ENCODE data around the gene PNMA1.

Gene PNMA1

DNA sequence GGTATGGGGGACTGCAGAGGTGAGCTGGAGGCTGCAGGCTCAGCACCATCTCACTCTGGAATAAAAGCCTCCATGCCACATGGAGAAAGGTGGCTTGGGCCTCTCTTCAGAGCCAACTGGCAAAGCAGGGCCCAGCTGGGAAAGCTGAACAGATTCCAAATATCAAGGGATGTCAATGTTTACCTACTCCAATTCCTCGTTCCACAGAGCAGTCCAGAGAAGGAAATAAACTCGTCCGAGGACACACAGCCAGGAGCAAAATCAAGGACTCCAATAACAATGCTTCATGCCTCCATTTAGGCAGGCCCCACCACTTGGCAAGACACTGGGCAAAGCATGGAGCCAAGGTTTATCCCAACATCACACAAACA, 36.3 kb upstream of the PNMA1 start:
- no peak for DNase-seq

DNA sequence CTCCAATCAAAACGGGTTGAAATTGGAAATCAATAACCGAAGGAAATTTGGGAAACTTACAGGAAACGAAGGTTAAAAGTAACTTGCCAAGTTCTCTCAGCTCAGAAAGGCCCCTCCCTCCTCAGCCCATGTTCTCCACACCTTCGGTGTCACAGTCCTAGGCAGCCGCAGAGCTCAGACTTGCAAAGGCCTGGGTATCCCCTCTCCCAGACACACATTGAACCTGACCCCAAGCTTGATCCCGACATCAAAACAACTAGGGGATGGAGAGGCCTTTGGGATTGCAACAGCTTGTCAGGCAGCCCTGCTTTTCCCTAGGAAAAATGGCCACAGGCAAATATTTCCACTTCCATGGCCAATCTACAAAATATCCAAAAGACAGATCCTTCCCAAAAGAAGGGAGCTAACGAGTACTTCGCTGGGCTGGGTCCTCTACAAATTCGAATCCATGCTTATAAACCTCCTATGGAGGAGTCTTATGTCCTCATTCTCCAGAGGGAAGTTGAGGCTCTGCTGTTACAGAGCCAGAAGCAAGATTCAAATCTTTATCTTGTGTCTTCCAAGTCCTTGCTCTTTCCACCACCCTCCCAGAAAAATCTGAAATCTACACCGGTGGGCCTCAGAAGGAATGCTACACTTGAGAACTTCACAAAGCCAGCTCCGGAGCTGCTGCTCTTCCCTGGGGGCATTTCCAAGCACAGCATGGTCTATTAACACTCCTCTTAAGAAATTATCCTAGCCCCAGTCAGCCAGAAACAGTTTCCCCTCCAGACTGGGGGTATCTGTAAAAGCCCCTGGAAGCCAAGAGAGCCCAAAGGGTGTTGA, 35.7 kb upstream of the PNMA1 start:
- DNase-seq, result no peak

DNA sequence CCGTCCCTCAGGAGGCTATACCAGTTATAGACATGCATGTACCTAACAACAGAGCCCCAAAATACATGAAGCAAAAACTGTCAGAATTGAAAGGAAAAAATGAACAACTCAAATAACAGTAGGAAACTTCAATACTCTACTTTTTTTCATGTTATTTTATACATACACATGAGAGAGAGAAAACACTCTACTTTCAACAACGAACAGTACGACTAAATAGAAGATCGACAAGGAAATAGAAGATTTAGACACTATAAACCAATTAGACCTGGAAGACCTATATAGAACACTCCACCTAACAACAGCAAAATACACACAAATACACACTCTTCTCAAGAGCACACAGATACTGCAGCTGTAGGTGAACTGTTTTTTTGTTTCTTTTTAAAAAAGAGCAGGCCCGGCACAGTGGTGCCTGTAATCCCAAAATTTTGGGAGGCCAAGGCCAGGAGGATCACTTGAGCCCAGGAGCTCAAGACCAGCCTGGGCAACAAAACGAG, 34.7 kb upstream of the PNMA1 start:
- no peak for DNase-seq

DNA sequence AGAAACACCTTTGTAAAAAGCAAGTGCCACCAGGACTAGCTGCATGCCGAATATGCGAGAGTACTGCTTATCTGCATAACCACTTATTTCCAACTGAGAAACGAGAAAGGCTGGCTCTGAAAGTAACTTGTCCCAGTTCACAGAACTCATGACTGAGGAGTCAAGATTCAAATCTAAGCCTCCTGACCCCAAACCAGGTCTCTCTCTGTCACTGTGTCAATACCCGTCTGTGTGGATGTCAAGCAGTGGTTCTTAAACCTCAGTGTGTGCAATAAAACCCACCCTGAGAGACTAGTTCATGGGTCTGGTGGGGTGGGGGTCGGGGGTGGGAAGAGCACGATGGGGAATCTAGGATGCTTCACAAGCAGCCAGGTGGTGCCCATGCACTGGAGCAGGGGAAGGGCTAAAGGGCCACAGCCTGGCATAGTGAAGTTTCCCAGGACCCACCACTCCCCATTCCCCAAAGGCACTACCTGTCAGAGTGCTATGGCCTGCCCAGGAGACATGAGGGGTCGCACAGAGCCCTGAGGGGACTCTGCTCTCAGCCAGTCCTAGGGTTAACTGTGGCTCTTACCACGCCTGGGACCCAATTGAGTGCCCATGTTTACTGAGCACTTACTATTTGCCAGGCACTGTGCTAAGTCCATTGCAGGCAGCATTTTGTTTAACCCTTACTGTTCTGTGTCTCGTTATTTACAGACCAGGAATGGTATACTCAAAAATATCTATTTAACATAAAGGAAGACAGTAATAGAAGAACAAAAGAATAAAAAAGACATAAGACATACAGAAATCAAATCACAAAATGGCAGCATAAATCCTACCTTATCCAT, 33.4 kb upstream of the PNMA1 start:
- no peak for DNase-seq

DNA sequence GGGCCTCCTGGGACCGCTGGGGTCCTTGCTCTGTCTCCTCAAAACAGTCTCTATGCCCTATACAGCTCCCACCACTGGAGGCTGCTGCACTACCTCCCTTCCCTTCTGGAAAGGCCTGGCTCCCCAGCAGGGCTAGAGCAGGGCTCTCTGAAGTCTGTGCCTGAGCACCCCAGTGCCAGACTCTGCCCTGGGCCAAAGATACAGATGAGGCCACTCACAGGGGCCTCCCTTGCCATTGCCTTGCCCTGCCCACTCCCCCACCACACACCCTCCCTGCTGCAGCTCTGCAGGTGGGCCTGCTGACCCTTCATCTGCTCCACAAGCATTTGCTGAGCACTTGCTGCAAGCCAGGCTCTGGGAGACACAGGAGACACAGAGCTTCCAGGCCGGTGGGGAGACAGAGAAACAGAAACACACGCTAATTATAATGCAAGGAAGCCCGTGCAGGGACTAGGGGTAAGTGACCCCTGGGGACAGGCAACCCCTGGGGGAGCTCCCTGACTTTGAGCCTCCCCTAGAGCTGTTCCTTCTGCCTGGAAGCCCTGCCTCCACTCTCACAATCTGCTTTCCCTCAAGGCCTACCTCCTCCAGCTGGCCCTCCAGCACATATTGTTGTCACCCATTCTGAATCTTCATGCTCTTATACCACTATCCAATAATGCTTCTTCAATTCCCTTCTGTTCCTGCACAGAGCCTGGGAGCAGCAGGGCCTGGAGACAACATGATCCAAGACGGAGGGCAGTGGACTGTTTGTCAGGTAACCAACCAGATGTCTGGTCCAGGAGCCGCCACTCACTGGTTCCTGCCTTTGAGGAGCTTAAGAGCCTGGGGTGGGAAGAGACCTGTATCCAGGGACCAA, 32.6 kb upstream of the PNMA1 start:
- DNase-seq, result no peak

DNA sequence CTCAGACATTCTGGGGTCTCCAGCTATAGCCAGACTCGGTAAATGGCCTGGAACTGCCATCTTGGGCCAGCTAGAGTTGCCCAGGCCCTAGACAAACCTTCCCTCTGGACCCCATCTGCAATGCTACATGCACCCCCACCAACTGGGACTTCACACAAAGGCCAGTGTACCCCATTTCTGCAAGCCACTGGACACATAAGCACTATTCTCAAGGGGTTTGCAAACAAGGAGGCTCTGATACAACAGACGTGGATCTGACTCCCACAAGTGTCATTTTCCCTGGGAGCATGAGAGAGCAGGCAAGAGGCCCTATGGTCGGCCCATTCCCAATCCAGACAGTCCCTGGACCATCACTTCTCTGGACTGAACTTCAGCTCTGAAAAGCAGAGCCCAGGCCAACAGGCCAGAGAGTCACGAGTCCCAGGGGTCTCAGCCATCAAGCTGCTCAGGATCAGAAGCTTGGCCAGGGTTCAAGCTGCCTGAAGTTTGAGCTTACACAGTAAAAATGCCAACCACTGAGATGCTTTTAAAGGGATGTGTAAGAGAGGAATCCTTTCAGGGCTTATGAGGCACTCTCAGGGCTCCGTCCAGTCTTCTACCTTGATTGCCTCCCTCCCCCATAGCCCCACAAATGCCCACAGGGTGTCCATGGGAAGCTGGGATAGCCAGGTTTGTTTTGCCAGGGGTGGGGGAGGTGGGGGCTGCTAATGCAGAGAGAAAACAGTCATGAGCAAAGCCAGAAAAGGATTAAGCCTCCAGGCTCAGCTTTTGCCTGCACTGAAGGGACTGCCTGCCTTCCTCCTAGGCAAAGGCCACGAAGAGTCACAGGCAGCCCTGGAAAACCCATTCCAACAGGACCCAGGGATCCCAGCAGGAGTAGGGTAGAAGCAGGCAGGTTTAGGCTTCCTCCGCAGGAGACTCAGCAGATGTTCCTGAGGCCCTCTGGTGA, 31.7 kb upstream of the PNMA1 start:
- DNase-seq, result no peak

DNA sequence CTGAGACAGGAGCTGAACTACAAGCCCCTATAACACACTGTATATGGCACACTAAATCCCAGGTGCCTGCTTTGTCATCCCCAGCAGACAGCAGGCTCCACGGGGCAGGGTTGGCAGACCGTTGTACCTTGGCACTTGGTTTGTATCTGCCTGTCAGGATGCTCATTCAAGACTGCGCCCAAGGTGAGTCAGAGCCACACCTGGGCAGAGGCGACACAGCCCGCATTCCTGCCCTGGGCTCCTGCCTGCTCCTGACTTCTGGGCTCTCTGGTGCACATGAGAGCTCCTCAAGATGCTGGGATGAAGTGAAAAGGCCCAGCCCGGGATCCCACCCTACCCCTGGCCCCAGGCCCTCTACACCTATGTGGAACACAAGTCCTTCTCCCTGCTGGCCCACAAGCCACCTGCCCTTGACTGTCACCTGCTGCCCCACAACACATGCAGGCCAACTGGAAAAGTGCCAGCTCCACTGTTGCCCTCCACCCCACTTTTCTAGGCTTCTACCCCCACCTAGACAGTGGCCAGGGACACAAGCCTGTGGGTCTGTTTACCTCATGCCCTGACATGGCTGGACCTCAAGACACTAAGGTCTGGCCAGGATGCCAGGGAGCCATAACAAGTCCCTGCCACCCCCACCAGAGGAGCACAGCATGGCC, 30.8 kb upstream of the PNMA1 start:
- no peak for DNase-seq

DNA sequence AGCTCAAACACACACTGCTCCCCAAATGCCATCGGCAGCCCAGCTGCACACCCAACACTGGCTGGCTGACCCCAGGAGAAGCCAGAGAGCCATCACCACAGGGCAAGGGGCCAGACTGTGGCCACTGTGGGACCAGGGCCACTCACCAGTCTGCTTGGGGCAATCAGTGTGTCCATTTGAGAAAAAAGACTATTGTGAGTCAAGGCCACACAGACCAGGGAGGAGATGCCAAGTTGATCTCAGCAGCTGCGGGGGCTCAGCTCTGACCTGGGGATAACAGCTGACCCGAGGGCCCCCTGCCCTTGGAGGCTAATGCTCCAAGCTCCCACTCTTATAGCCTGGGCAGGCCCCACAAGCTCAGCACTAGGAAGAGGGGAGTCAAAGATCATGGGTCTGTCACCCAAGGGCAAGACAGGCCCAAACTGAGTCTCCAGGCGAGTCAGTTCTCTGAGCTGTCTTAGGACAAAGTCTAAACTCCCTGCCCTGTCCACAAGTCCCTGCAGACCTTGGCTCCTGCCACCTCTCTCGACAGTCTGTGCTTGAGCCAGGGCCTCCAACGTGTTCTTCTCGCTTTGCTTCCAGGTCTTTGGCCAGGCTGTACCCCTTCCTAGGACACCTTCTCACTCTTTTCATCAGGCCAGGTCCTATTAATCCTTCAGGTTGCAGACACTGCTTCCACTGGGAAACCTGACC, 30.1 kb upstream of the PNMA1 start:
- no peak for DNase-seq

DNA sequence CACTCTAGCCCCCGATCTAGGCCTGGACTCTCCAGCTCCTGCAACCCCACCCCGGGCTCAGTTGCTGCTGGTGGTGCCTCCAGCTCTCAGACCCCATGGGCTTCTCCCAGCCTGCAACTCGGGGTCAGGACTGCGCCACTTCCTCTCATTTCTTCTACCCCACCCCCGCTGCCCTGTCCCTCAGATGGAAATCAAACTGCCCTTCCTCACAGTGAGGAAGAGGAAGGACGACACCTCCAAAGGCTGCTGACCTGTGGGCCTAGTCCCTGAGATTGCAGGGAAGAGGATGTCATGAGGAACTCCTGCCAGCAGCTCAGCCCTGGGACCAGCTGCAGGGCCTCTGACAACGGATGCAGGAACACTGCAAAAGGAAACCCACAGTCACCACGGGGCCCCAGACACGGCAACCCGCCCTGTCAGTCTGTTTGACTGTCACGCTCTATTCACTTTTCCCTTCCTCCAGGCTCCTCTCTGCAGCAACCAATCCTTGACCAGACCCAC, 29.3 kb upstream of the PNMA1 start:
- no peak for DNase-seq

DNA sequence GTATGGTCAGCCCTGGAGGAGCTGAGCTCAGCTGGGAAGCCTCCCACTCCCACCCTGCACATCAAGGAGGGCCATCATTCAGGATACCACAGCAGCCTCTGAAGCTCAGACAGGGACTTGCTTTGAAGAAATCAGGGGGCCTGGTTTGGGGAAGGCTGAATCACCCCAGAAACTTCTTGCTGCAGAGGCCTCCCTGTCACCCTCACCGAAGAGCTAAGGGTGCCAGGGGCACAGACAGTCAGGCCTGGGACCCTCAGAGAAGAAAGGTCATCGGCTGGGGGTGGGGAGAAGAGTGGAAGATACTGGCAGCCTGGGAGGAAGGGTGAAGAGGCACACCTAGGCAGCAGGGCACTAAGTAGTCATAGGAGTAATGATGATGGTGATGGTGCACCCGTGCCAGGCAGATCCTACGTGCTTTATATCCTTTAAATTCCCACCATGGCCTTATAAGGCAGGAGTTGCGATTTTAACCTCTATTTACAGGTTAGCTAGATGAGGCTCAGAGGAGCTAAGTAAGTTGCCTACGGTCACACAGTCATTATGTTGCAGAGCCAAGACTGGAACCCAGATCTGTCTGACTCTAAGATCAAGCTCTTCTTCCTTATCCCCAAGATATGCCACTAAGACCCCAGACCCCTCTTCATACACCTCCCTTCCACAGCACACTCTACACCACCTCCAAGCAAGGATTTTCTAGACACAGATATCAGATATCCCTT, 28.5 kb upstream of the PNMA1 start:
- no peak for DNase-seq

DNA sequence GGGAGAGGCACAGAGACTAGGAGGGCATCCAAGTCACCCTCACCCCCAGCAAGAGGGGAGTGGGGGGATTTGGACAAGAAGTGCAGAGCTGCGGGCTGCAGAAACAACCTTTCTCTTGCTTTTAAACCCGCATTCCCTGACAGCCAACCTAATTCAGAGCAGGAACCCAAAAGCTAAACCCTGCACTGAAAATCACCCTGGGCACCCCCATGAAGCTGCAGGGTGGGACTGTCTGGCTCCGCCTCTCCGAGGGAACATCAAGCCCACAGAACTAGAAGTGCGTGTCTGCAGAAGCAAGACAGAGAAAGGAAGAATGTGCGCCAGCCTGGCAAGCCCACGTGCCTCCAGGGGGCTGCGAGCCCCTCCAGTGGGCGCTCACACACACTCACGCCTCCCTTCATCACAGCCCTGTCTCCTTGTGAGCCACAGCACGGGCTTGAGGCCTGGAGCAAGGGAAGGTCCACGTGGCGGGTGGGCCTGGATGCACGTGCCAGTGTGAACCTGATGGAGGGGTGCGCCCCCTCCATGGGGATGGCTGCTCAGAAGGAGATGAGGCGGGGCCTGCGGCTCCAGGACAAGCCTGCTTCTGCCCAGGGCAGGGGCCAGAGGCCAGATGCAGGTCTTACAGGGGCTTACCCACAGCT, 27.8 kb upstream of the PNMA1 start:
- no peak for DNase-seq

DNA sequence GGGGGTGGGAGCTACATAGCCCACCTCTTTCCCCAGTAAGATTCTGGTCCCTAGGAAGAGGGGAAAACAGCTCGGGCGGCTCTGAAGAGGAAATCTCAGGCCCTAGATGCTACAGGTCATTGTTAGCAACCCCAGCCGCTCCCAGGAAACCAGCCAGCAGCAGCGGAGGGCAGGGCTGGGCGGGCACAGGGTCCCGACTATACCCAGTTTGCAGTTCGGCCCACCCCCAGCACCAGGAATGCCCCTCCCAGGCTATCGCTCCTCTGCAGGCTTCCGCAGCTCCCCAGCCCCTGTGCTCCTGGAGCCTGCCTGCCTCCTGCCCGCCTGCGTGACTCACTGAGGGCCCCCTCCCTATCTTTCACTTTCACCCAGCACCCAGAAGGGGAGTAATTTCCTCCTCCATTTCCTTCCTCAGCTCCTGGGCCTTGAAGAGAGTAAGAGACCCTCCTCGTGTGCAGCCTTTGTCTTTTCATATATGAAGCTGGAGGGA, 27.2 kb upstream of the PNMA1 start:
- no peak for DNase-seq

DNA sequence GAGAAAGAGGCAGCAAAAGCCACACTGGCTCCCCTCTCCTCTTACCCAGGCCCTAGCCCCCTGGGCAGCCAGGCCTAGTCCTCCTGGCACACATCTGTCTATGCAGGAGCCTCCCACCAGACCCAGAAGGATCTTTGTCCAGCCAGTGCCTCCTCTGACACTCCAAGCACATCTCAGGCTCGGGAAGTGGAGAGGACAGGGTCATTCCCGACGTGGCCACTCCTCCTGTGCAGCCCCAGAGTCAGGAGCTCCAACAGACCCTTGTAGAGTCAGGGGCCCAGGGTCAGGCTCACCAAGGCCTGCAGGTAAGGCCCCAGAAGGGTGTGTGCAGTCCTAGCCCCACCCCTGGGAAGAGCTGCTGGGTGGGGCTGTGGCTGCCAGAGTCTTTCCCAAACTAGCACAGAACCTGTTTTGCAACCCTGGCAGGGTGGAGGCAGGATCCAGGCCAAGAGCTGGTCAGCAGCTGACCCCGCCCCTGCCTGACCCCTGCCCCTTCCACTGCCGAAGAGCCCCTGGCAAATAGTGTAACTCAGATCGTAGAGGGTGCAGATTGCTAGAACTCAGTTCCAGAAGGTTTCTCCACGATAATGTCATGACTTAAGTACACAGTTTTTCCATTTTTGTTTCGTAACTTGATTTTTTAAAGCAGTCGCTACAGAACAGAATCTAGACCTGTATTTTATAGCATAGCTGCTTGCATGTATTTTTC, 26.6 kb upstream of the PNMA1 start:
- DNase-seq, result no peak

DNA sequence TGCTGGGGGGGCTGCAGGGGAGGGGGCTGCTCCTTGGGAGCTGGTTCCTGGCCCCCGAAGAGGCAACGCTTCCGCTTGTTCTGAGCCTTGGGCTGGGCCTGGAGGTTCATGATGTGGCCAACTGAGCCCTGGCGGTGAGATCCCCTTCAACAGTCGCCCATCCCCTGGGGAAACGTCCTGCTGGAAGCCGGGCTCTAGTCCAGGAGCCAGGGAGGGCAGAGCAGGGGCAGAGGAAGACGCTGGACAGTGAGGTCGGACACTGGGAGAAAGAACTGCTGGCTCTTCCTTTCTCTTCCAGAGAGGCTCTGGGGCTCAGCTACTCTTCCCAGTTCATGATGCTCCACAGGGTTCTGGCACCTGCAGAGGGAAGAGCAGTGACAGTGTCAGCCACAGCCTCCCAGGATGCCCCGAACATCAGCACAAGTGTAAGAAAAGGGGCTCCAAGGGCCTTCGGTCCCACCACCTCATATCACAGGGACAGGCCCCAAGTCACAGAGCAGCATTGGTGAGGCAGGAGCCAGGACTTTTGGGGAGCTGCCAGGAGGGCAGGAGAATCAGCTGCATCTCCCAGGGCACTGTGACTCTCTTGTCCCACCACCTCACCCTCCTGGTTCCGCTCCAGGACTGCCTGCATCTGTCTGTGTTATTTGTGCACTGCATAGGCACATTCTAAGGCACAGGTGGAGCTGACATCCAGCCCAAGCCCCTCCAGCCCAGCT, 25.9 kb upstream of the PNMA1 start:
- no peak for DNase-seq

DNA sequence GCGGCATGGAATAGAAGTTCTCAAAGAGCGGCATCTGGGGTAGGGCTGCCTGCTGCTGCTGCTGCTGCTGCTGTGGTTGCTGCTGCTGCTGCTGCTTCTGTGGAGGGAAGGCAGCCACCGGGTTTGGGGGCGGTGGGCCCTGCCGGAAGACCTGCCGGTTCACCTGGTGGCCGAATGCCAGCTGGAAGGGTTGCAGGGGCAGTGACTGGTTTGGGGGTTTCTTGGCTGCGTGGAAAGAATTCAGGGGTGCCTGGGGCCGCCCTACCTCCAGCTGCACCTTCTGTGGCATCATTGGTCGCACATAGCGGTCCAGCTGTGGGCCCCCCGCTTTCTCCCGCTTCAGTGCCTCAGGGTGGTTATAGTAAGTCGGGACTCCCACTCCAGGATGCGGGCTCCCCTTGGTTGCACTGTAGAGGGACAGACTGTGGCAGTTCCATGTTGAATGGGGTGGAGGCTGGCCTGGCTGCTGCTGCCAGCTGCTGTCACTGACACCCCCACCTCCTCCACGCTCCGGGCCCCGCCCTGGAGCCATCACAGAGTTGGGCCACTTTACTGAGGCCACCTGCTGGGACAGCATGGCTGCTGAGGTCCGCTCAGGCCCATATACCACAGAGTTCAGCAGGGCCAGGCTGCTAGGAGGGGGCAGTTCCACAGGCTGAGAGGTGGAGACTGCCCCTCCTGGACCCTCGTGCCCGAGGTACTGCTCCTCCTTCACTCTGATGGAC, 25.2 kb upstream of the PNMA1 start:
- DNase-seq, result no peak

DNA sequence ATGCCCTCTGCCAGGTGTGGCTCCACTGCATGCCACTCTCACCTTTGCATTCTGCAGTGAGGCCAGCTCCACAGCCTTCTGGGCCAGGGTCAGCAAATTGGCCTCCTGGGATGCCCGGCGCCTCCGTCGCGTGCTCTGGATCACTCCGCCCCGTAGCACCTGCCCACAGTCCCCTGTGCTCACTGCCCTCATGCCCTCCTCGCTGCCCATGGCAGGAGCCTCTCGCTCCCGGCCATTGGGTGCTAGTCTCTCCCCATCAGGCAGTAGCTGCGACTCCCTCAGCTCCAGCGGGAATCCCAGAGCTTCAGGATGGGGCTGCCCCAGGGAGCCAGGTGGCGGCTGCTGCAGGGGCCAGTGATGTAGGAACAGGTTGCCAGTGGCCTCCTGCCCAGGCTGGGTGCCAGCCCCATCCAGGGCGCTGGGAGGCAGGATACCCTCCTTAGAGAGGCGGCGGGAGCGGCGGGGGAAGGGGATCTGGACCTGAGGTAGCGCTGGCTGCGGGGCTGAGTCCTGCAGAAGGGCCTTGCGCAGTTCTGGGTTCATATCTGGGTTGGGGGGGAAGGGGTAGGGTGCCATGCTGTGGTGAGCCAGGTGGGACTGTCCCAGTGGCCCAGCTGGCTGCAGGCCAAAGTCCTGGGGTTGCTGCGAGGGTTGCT, 24.5 kb upstream of the PNMA1 start:
- DNase-seq, result no peak

DNA sequence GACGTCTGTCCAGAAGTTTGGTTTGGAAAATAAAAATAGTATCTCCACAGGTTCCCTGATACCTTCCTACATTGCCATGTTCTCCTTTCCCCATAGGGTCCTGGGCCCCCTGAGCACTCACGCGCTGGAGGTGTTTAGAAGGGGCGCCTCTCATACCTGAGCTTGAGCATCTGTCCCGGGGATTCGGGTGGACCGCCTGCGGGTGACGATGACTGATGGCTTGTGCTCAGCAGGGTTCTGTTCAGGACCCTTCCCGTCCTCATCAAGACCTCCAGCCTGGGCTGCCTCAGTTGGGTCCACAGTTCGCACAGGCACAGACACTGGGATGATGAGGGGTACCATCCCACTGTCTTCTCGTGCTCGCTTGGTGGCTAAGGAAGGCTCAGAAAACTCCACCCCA, 22.7 kb upstream of the PNMA1 start:
- no peak for DNase-seq
